Tibial nerve (tissue), 4 donors: ENCODE data around the gene PAPOLB. TPM values are rescaled to one million over a fixed set of nuclear protein-coding genes. Genes with fewer than 3 reads are reported as not detected.

Experiments used
- DNase-seq, 2 donors: peaks; one replicate each; pipeline ENCODE4 v3.0.0-alpha.2; 2019; ENCODE audit warnings: low spot score in 2 of 2
- H3K27ac ChIP-seq, 4 donors: fragments of 200-600 bp; sonication (generic) in 3 of 4; one replicate each; pipeline ENCODE4 v1.5.1; 2017 to 2019; ENCODE audit warnings: mild to moderate bottlenecking in 1 of 4
- H3K27me3 ChIP-seq, 2 donors: fragments of 200-600 bp; sonication (generic) in 1 of 2; one replicate each; pipeline versions ENCODE4 v1.5.1 to v1.6.0; 2017 to 2019
- H3K36me3 ChIP-seq, 3 donors: fragments of 200-600 bp; sonication (generic); one replicate each; pipeline ENCODE4 v1.5.1; 2018 to 2019
- H3K4me1 ChIP-seq, 4 donors: fragments of 200-600 bp; sonication (generic) in 3 of 4; one replicate each; pipeline ENCODE4 v1.5.1; 2017 to 2019
- H3K4me3 ChIP-seq, 4 donors: fragments of 200-600 bp; sonication (generic) in 3 of 4; one replicate each; pipeline ENCODE4 v1.5.1; 2017 to 2019; ENCODE audit warnings: mild to moderate bottlenecking in 1 of 4, moderate library complexity in 1 of 4
- H3K9me3 ChIP-seq, 4 donors: fragments of 200-600 bp; sonication (generic) in 3 of 4; one replicate each; pipeline ENCODE4 v1.5.1; 2017 to 2019
- EP300 ChIP-seq, 2 donors: sonication (generic); formaldehyde crosslinking; IDR thresholded peaks; one replicate each; pipeline ENCODE4 v1.6.1; 2017; ENCODE audit warnings: antibody characterized with exemption in 2 of 2, mild to moderate bottlenecking in 1 of 2
- POLR2A ChIP-seq, 2 donors: fragments of 450-650 bp; IDR thresholded peaks; one replicate each; pipeline ENCODE4 v1.6.1; 2017; ENCODE audit warnings: antibody characterized with exemption in 2 of 2, mild to moderate bottlenecking in 2 of 2, moderate library complexity in 2 of 2
- WGBS, 2 donors: methylation state at CpG; one replicate each; pipeline ENCODE4 v1.1.5; 2018; 5-methylcytosine and 5-hydroxymethylcytosine counted together
- total RNA-seq, 4 donors: library from RNA; depleted of rRNA; stranded (reverse); fragments of >200 nt; gene quantifications; one replicate each; pipeline ENCODE4 v1.1.0, GENCODE V29; 2016
- TF ChIP-seq, protein P1 (sequence below), 5 experiments: fragments of 200-600 bp in 3 of 5; fragments of 450-650 bp in 2 of 5; sonication (generic) in 3 of 5; IDR thresholded peaks; one replicate each; pipeline ENCODE4 v1.5.1; 2016 to 2019; ENCODE audit warnings: antibody characterized with exemption in 5 of 5, mild to moderate bottlenecking in 3 of 5, moderate library complexity in 2 of 5

PAPOLB gene
- total RNA-seq, 4 donors from 2014 or later, result 1.4 to 2.4 (median 1.8) TPM

DNA sequence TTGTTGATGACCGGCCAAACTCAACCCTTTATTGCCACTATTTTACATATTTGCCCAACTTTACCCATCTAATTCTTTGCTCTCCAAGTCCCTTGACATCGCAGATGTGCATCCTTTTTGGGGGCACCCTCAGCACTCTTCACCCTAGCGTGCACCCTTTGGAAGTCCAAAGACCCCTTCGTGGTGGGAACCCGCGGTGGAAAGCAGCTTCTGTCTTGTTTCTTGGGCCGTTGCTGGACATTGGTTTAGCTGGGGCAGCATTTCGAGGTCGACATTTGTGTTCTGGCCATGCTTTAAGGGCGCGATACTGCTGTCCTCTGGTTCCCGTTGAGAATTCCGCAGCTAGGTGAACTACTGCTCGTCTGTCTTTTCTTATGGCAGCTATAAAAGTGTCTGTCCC lies 326 bp upstream of the PAPOLB start:
- Histone ChIP-seq H3K4me3 (peak overlapping the region; percentile 15 to 50 (median 30)), H3K36me3 (no peaks in the 10 kb centered on the region), H3K27ac (no peak overlapping the region), H3K9me3 (peaks cover 0 to 9% (median 0%) of the 10 kb centered on the region in 4 donors), H3K4me1 (peaks cover 0 to 15% (median 2%) of the 10 kb centered on the region in 4 donors), H3K27me3 (no peaks in the 10 kb centered on the region)
- TF ChIP-seq POLR2A (IDR thresholded peaks at IDR 0.05), result no peak
- TF ChIP-seq EP300 (IDR thresholded peaks at IDR 0.05), result no peak
- TF ChIP-seq, protein P1, sequence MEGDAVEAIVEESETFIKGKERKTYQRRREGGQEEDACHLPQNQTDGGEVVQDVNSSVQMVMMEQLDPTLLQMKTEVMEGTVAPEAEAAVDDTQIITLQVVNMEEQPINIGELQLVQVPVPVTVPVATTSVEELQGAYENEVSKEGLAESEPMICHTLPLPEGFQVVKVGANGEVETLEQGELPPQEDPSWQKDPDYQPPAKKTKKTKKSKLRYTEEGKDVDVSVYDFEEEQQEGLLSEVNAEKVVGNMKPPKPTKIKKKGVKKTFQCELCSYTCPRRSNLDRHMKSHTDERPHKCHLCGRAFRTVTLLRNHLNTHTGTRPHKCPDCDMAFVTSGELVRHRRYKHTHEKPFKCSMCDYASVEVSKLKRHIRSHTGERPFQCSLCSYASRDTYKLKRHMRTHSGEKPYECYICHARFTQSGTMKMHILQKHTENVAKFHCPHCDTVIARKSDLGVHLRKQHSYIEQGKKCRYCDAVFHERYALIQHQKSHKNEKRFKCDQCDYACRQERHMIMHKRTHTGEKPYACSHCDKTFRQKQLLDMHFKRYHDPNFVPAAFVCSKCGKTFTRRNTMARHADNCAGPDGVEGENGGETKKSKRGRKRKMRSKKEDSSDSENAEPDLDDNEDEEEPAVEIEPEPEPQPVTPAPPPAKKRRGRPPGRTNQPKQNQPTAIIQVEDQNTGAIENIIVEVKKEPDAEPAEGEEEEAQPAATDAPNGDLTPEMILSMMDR (IDR thresholded peaks at IDR 0.05), result no peak
- no peak for DNase-seq
- WGBS, 2 donors, result 82 to 91% methylated on average over 14 of the region's 14 CpGs

DNA sequence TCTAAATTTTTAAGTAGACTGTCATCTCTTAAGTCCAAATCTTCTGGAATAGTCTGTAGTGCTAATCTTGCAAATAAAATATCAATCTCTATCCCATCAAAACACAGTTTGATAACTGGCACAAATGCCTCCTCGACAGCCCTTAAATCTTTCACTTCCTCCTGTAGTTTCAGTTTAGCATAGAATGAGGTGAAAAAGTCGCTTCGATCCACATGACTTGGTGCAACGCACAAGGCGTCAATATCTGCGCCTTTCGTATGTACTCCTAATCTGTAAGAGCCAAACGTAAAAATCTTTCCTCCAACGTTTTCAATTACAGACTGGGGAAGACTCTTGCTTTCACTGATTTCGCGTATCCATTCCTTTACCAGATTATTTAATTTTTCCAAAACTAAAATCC lies 603 bp downstream of the PAPOLB start:
- H3K4me3 ChIP-seq, result peak overlapping the region in 3 of 4 donors; percentile 28 to 50 (median 31)
- no peak for DNase-seq
- H3K27ac ChIP-seq, result peak overlapping the region in 1 of 4 donors; percentile 51

DNA sequence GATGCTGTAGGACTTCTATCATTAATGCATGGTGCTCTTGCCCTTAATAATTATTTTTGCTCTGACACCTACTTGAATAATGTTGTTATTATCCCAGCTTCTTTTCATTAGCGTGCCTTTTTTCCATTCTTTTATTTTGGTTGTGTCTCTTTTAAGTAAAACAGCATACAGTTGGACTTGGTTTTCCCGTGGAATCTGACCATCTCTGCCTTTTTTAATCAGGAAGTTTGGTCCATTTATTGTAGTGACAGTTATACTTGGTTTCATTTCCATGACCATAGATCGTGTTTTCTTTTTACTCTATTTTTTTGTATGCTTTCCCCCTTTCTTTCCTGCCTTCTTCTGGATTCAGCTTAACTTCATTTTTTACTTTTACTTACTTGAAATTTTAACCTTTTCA lies 4.6 kb downstream of the PAPOLB start:
- H3K4me3 ChIP-seq, result no peak overlapping the region
- 75 to 85% methylated on average over 3 of the region's 3 CpGs for WGBS, 2 donors
- peaks cover 0 to 10% (median 0%) of the 10 kb centered on the region in 4 donors for H3K9me3 ChIP-seq
- H3K27me3 ChIP-seq, result no peaks in the 10 kb centered on the region
- H3K4me1 ChIP-seq, result peaks cover 0 to 9% (median 0%) of the 10 kb centered on the region in 4 donors
- H3K27ac ChIP-seq, result no peak overlapping the region
- peaks cover 0 to 8% (median 0%) of the 10 kb centered on the region in 3 donors for H3K36me3 ChIP-seq
- no peak for DNase-seq
- TF ChIP-seq POLR2A (IDR thresholded peaks at IDR 0.05) (no peak), EP300 (IDR thresholded peaks at IDR 0.05) (no peak)
- TF ChIP-seq, protein P1 (IDR thresholded peaks at IDR 0.05), result no peak

More for the DNA sequence above, 603 bp downstream of the PAPOLB start:
- Histone ChIP-seq H3K27me3 (no peaks in the 10 kb centered on the region), H3K36me3 (no peaks in the 10 kb centered on the region), H3K4me1 (peaks cover 0 to 9% (median 0%) of the 10 kb centered on the region in 4 donors), H3K9me3 (peaks cover 0 to 9% (median 0%) of the 10 kb centered on the region in 4 donors)
- TF ChIP-seq EP300 (IDR thresholded peaks at IDR 0.05) (no peak), POLR2A (IDR thresholded peaks at IDR 0.05) (no peak)
- TF ChIP-seq, protein P1 (IDR thresholded peaks at IDR 0.05), result no peak
- 84 to 94% methylated on average over 11 of the region's 11 CpGs for WGBS, 2 donors

DNA sequence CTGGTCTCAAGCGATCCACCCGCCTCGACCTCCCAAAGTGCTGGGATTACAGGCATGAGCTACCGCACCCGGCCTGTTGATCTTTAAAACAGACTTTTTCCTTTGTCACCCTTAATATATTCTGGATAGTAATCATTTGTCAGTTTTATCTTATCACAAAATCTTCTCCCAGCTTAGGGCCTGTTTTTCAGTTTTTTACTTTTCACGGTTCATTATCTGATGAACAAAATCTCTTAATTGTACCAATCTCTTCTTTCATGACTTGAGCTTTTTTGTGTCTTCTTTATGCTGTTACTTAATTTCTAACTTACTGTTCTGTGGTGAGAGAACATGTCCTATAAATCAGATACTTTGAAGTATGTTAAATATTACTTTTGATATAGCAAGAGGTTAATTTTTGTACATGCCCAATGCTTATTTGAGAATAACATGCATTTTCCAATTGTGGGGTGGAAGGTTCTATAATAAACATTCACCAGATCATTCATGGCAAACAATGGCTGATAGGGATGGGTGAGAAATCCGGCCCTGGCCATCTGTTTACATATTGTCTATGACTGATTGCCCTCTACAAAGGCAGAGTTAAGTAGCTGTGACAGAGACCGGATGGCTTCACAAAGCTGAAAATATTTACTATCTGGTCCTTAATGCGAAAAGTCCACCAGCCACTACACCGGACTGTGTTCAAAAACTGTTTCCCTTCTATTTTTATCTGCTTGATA lies 5.3 kb downstream of the PAPOLB start:
- Histone ChIP-seq H3K36me3 (peaks cover 0 to 15% (median 0%) of the 10 kb centered on the region in 3 donors), H3K27ac (no peak overlapping the region), H3K4me1 (peaks cover 0 to 3% (median 0%) of the 10 kb centered on the region in 4 donors), H3K4me3 (no peak overlapping the region), H3K27me3 (no peaks in the 10 kb centered on the region), H3K9me3 (peaks cover 0 to 10% (median 0%) of the 10 kb centered on the region in 4 donors)
- no peak for DNase-seq
- no peak for TF ChIP-seq EP300 (IDR thresholded peaks at IDR 0.05)
- TF ChIP-seq POLR2A (IDR thresholded peaks at IDR 0.05), result no peak
- TF ChIP-seq, protein P1 (IDR thresholded peaks at IDR 0.05), result no peak
- WGBS, 2 donors, result 85 to 87% methylated on average over 10 of the region's 10 CpGs

DNA sequence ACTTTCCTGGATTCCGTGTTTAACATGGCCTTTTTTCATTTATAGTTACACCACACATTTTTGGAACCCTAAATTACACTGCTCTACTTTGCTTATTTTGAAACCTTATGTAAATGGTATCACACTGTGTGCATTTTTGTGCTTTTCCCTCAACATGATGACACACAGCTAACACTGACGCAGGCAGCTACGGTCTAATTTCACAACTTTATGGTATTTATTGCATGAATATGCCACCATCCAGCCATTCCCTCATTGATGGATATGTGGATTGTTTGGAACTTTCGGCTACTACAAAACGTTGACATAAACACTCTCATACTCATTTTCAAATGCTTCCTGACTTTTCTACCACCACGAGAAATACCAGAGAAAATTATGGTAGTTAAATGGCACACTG lies 6.9 kb downstream of the PAPOLB start:
- Histone ChIP-seq H3K4me3 (no peak overlapping the region), H3K27ac (no peak overlapping the region), H3K9me3 (peaks cover 0 to 21% (median 0%) of the 10 kb centered on the region in 4 donors), H3K4me1 (no peaks in the 10 kb centered on the region), H3K36me3 (peaks cover 0 to 24% (median 0%) of the 10 kb centered on the region in 3 donors), H3K27me3 (no peaks in the 10 kb centered on the region)
- no peak for DNase-seq
- TF ChIP-seq, protein P1 (IDR thresholded peaks at IDR 0.05), result no peak
- no peak for TF ChIP-seq EP300 (IDR thresholded peaks at IDR 0.05)
- 85 to 92% methylated on average over 6 of the region's 6 CpGs for WGBS, 2 donors
